ENCODE results near the gene HMOX2.

HMOX2 gene

GRCh38 chr16:4524571-4524970, 48.4 kb downstream of the HMOX2 start:
- no peak overlapping the region for H3K4me3 ChIP-seq (ENCODE audit: low read length)
- H4K20me1 ChIP-seq (ENCODE audit: insufficient read depth, low read length), result no peaks in the 10 kb centered on the region
- no peaks in the 10 kb centered on the region for H3K27me3 ChIP-seq (ENCODE audit: low read depth, low read length)
- H3K9ac ChIP-seq (ENCODE audit: low read length), result no peak overlapping the region
- peaks cover 15% of the 10 kb centered on the region for H3K4me1 ChIP-seq (ENCODE audit: low read length)
- no peaks in the 10 kb centered on the region for H3K79me2 ChIP-seq (ENCODE audit: low read length)
- H3K36me3 ChIP-seq (replicated peaks; ENCODE audit: low read depth, low read length), result no peaks in the 10 kb centered on the region
- no peak overlapping the region for H3K4me2 ChIP-seq (ENCODE audit: low read length)
- H3K27ac ChIP-seq (ENCODE audit: low read length), result no peak overlapping the region
- H3K9me3 ChIP-seq (ENCODE audit: insufficient read depth, low read length), result no peaks in the 10 kb centered on the region
- TF ChIP-seq EZH2phosphoT487 (IDR thresholded peaks at IDR 0.05; ENCODE audit: low read depth) (no peak), CTCF (IDR thresholded peaks at IDR 0.05; ENCODE audit: low read depth, low read length) (no peak)
- H2AFZ ChIP-seq (ENCODE audit: low read depth, low read length), result no peak overlapping the region

GRCh38 chr16:4525069-4525468, 48.9 kb downstream of the HMOX2 start:
- Histone ChIP-seq H3K4me3 (ENCODE audit: low read length) (no peak overlapping the region), H3K79me2 (ENCODE audit: low read length) (no peaks in the 10 kb centered on the region), H2AFZ (ENCODE audit: low read depth, low read length) (no peak overlapping the region), H3K4me2 (ENCODE audit: low read length) (no peak overlapping the region), H3K4me1 (ENCODE audit: low read length) (peaks cover 20% of the 10 kb centered on the region), H3K27me3 (ENCODE audit: low read depth, low read length) (no peaks in the 10 kb centered on the region), H3K36me3 (replicated peaks; ENCODE audit: low read depth, low read length) (no peaks in the 10 kb centered on the region), H4K20me1 (ENCODE audit: insufficient read depth, low read length) (no peaks in the 10 kb centered on the region), H3K9ac (ENCODE audit: low read length) (no peak overlapping the region), H3K9me3 (ENCODE audit: insufficient read depth, low read length) (no peaks in the 10 kb centered on the region), H3K27ac (ENCODE audit: low read length) (no peak overlapping the region)
- TF ChIP-seq CTCF (IDR thresholded peaks at IDR 0.05; ENCODE audit: low read depth, low read length), result no peak
- no peak for TF ChIP-seq EZH2phosphoT487 (IDR thresholded peaks at IDR 0.05; ENCODE audit: low read depth)

DNA sequence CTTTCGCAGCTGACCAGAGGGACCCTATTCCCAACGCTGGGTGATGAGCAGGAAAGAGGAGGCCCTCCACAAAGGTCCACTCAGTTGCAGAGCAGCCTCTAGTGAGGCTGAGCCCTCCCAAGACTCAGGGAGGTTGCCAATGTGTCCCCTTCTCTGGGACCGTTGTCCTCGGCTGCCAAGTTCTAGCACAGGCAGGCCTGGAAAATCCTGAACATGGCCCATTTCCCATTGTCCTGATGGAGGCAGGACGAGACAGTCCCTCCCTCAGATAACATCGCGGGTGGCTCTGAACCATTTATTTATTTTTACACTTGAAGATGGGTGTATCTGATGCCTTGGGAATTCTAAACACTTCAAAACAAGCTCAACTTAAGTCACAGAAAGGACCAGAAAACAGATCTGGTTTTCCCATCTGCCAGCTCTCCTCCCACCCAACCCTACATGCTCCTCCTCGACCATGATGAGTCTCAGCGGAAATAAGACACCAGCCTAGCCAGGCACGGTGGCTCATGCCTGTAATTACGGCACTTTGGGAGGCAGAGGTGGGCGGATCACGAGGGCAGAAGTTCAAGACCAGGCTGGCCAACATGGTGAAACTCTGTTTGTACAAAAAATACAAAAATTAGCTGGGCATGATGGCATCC, 49.6 kb downstream of the HMOX2 start:
- H3K4me3 ChIP-seq (ENCODE audit: low read length), result no peak overlapping the region
- H4K20me1 ChIP-seq (ENCODE audit: insufficient read depth, low read length), result no peaks in the 10 kb centered on the region
- TF ChIP-seq CTCF (IDR thresholded peaks at IDR 0.05; ENCODE audit: low read depth, low read length) (no peak), EZH2phosphoT487 (IDR thresholded peaks at IDR 0.05; ENCODE audit: low read depth) (no peak)
- no peak overlapping the region for H3K27ac ChIP-seq (ENCODE audit: low read length)
- no peak overlapping the region for H3K4me2 ChIP-seq (ENCODE audit: low read length)
- peaks cover 24% of the 10 kb centered on the region for H3K4me1 ChIP-seq (ENCODE audit: low read length)
- no peaks in the 10 kb centered on the region for H3K36me3 ChIP-seq (replicated peaks; ENCODE audit: low read depth, low read length)
- H3K27me3 ChIP-seq (ENCODE audit: low read depth, low read length), result no peaks in the 10 kb centered on the region
- no peak overlapping the region for H3K9ac ChIP-seq (ENCODE audit: low read length)
- no peaks in the 10 kb centered on the region for H3K9me3 ChIP-seq (ENCODE audit: insufficient read depth, low read length)
- H3K79me2 ChIP-seq (ENCODE audit: low read length), result no peaks in the 10 kb centered on the region
- H2AFZ ChIP-seq (ENCODE audit: low read depth, low read length), result no peak overlapping the region

DNA sequence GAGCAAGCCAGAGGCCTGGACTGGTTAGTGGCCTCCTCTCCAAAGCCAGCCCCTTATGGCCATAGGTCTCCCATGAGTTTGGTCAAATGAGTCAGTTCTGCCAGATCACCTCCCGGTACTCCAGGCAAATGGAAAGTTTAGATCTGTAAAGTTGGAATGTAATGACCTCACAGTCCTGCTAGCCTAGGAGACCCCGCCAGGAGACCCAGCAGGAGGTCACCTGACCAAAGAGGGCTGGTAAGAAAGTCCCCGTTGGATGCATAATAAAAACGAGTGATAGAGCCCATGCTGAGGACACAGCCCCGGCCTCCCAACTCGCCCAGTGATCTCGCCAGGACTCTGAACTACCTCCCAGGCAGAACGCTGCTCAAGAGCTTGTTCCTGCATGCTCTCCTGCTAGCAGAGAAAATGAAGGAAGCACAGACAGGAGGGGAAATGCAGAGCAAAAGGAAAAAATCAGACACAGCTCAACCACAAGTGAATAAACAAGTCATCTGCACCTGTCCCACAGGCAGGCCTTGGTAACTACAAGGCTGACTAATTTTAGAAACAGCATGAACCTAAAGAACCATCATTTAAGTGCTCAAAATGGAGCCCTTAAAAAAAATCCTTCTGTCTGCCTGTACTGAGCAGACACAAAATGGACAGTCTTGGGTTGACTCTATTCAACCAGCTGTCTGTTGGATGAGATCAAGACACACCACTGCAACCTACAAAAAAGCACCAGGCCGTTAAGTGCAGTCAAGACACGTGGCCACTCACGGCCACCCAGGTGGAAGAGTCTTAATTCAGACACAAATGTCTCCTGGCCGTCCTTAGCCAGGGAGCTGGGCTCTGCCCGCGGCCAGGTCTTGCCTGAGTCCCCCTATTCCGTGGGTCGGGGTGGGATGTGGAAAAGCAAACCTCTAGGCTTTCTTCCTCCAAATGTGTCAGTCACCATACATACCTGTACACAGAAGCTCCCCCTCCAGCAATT, 53.2 kb downstream of the HMOX2 start:
- Histone ChIP-seq H2AFZ (ENCODE audit: low read depth, low read length) (peak overlapping the region; percentile 54), H4K20me1 (ENCODE audit: insufficient read depth, low read length) (no peaks in the 10 kb centered on the region), H3K9me3 (ENCODE audit: insufficient read depth, low read length) (no peaks in the 10 kb centered on the region), H3K9ac (ENCODE audit: low read length) (peak overlapping the region; percentile 8; the same call in 1 of the 2 replicates), H3K4me2 (ENCODE audit: low read length) (peak overlapping the region; percentile 59), H3K4me1 (ENCODE audit: low read length) (peaks cover 24% of the 10 kb centered on the region), H3K27ac (ENCODE audit: low read length) (peak overlapping the region; percentile 15; the same call in 1 of the 2 replicates), H3K27me3 (ENCODE audit: low read depth, low read length) (no peaks in the 10 kb centered on the region), H3K36me3 (replicated peaks; ENCODE audit: low read depth, low read length) (no peaks in the 10 kb centered on the region), H3K4me3 (ENCODE audit: low read length) (peak overlapping the region; percentile 45), H3K79me2 (ENCODE audit: low read length) (no peaks in the 10 kb centered on the region)
- TF ChIP-seq CTCF (IDR thresholded peaks at IDR 0.05; ENCODE audit: low read depth, low read length) (no peak), EZH2phosphoT487 (IDR thresholded peaks at IDR 0.05; ENCODE audit: low read depth) (no peak)

Measured in OCI-LY3 (cell line).